HL-60 (cell line): ENCODE measurements around the gene UPF2.
"Not testable (repeated sequence)": the region's sequence is repeated elsewhere in the genome, so short reads cannot be mapped to it uniquely, and the experiment has no call there.

Source experiments
- DNase-seq, 2 experiments: peaks; one replicate each; pipeline ENCODE4 v3.0.0-alpha.2; 2010 to 2020; ENCODE audit warnings: low read depth in 1 of 2, low spot score in 1 of 2
- H3K27ac ChIP-seq: fragments of 250-450 bp; sonication (Bioruptor Pico); replicated peaks from 2 replicates; pipeline ENCODE4 v1.5.1; 2020; ENCODE audit warnings: mild to moderate bottlenecking, moderate library complexity
- H3K27me3 ChIP-seq: fragments of 250-450 bp; sonication (Bioruptor Pico); 2 replicates; pipeline ENCODE4 v1.5.1; 2021; ENCODE audit warnings: mild to moderate bottlenecking, moderate library complexity; ENCODE audit not compliant: insufficient read depth, poor library complexity, severe bottlenecking
- H3K4me3 ChIP-seq: replicated peaks from 2 replicates; pipeline ENCODE4 v1.5.1; 2011; ENCODE audit warnings: mild to moderate bottlenecking, control low read depth, low read length; ENCODE audit not compliant: insufficient read depth
- CTCF ChIP-seq: IDR thresholded peaks from one replicate; pipeline ENCODE4 v1.5.1; 2011; ENCODE audit warnings: low read length, control low read depth, inconsistent platforms; ENCODE audit not compliant: insufficient read depth
- GABPA ChIP-seq: IDR thresholded peaks from 2 replicates; pipeline ENCODE4 v1.6.1; 2012; ENCODE audit warnings: low read depth
- POLR2AphosphoS5 ChIP-seq: IDR thresholded peaks from 2 replicates; pipeline ENCODE4 v1.6.1; 2012; ENCODE audit warnings: low read depth
- REST ChIP-seq: IDR thresholded peaks from 2 replicates; pipeline ENCODE4 v1.6.1; 2012; ENCODE audit warnings: low read depth; ENCODE audit not compliant: insufficient replicate concordance
- SPI1 ChIP-seq: IDR thresholded peaks from 2 replicates; pipeline ENCODE4 v1.6.1; 2012; ENCODE audit warnings: low read depth, mild to moderate bottlenecking, borderline replicate concordance

Gene UPF2

DNA sequence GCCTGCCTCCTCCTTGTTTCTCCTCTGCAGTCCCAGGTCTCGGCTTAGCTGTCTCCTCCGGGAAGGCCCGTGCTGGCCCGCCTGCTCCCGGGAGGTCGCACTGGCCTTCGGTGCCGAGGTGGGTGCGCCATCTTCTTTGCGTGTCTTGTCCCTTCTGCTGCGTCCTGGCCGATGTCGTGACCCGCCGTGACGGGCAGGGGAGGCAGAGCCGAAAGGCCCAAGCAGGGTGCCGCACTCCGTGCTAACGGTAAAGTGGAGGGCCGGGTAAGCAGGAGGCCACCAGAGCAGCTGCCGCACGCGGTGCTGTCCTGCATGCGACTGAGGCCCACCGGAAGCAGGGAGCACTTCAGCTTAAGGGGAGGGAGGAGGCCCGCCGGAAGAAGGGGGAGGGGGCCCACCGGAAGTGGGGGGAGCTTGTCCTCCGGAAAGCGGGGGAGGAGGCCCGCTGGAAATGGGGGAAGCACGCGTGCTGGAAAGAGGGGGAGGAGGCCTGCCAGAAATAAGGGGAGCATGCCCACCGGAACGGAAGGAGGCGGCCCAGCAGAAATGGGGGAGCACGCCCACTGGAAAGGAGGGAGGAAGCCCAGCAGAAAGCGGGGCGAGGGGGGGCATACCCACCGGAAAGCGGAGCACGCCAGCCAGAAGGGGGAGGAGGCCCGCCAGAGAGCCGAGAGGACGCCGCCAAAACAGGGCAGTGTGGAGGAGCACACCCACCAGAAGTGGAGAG, 148.1 kb downstream of the UPF2 start:
- no peaks in the 10 kb centered on the region for H3K27me3 ChIP-seq
- TF ChIP-seq GABPA (no peak), CTCF (no peak), POLR2AphosphoS5 (no peak), SPI1 (no peak), REST (no peak)
- H3K4me3 ChIP-seq, result no peak overlapping the region
- DNase-seq, result no peak
- H3K27ac ChIP-seq, result no peak overlapping the region

- Histone ChIP-seq H3K4me3 (no peak overlapping the region), H3K27ac (no peak overlapping the region), H3K27me3 (no peaks in the 10 kb centered on the region)
- DNase-seq, result no peak
- no peak for TF ChIP-seq CTCF
- TF ChIP-seq POLR2AphosphoS5, result no peak
- no peak for TF ChIP-seq SPI1
- TF ChIP-seq GABPA, result no peak
- no peak for TF ChIP-seq REST
These were observed 148.8 kb downstream of the UPF2 start for GRCh38 chr10:11893749-11894278.

- Histone ChIP-seq H3K4me3 (no peak overlapping the region), H3K27ac (no peak overlapping the region), H3K27me3 (no peaks in the 10 kb centered on the region)
- TF ChIP-seq REST, result no peak
- no peak for TF ChIP-seq CTCF
- TF ChIP-seq GABPA, result no peak
- TF ChIP-seq SPI1, result no peak
- TF ChIP-seq POLR2AphosphoS5, result no peak
- DNase-seq, result no peak
These were observed 150.7 kb downstream of the UPF2 start for GRCh38 chr10:11891776-11892486.

- not testable (repeated sequence) for H3K27ac ChIP-seq, H3K27me3 ChIP-seq, H3K4me3 ChIP-seq, DNase-seq
These were observed 153.3 kb downstream of the UPF2 start for GRCh38 chr10:11889263-11889662.
